ENCODE results near the gene TMEM171.

Gene TMEM171

GRCh38 chr5:73106335-73106734, 14.0 kb upstream of the TMEM171 start:
- Mint-ChIP-seq H3K36me3 (ENCODE audit: low read depth) (peaks cover 7% of the 10 kb centered on the region), H3K27ac (no peak overlapping the region), H3K4me3 (no peak overlapping the region), H3K4me1 (no peaks in the 10 kb centered on the region), H3K9me3 (peaks cover 45% of the 10 kb centered on the region), H3K27me3 (ENCODE audit: low read depth, poor library complexity) (peaks cover 7% of the 10 kb centered on the region)
- DNase-seq: no peak
- no peak for TF ChIP-seq CTCF (IDR thresholded peaks at IDR 0.05)

- no peak for DNase-seq
- Mint-ChIP-seq H3K4me3 (no peak overlapping the region), H3K27ac (no peak overlapping the region), H3K36me3 (ENCODE audit: low read depth) (peaks cover 7% of the 10 kb centered on the region), H3K9me3 (peaks cover 41% of the 10 kb centered on the region), H3K27me3 (ENCODE audit: low read depth, poor library complexity) (peaks cover 26% of the 10 kb centered on the region), H3K4me1 (peaks cover 17% of the 10 kb centered on the region)
- no peak for TF ChIP-seq CTCF (IDR thresholded peaks at IDR 0.05)
These were observed 10.2 kb upstream of the TMEM171 start for GRCh38 chr5:73110190-73110589.

- peaks cover 41% of the 10 kb centered on the region for H3K9me3 Mint-ChIP-seq
- peaks cover 23% of the 10 kb centered on the region for H3K4me1 Mint-ChIP-seq
- no peak for TF ChIP-seq CTCF (IDR thresholded peaks at IDR 0.05)
- no peak for DNase-seq
- peaks cover 36% of the 10 kb centered on the region for H3K27me3 Mint-ChIP-seq (ENCODE audit: low read depth, poor library complexity)
- no peak overlapping the region for H3K4me3 Mint-ChIP-seq
- peaks cover 7% of the 10 kb centered on the region for H3K36me3 Mint-ChIP-seq (ENCODE audit: low read depth)
- H3K27ac Mint-ChIP-seq: no peak overlapping the region
These were observed 8.8 kb upstream of the TMEM171 start for GRCh38 chr5:73111536-73111935.

- Mint-ChIP-seq H3K27me3 (ENCODE audit: low read depth, poor library complexity) (peaks cover 42% of the 10 kb centered on the region), H3K4me1 (peaks cover 23% of the 10 kb centered on the region), H3K27ac (no peak overlapping the region), H3K4me3 (no peak overlapping the region), H3K36me3 (ENCODE audit: low read depth) (peaks cover 7% of the 10 kb centered on the region), H3K9me3 (peaks cover 34% of the 10 kb centered on the region)
- DNase-seq: no peak
- TF ChIP-seq CTCF (IDR thresholded peaks at IDR 0.05): no peak
These were observed 8.0 kb upstream of the TMEM171 start for GRCh38 chr5:73112359-73112758.

- H3K27ac Mint-ChIP-seq: no peak overlapping the region
- H3K4me1 Mint-ChIP-seq: peaks cover 35% of the 10 kb centered on the region
- H3K36me3 Mint-ChIP-seq (ENCODE audit: low read depth): no peaks in the 10 kb centered on the region
- H3K27me3 Mint-ChIP-seq (ENCODE audit: low read depth, poor library complexity): peaks cover 60% of the 10 kb centered on the region
- TF ChIP-seq CTCF (IDR thresholded peaks at IDR 0.05): no peak
- peaks cover 16% of the 10 kb centered on the region for H3K9me3 Mint-ChIP-seq
- no peak for DNase-seq
- H3K4me3 Mint-ChIP-seq: no peak overlapping the region
These were observed 6.2 kb upstream of the TMEM171 start for GRCh38 chr5:73114044-73114688.

GRCh38 chr5:73115399-73116051, 4.8 kb upstream of the TMEM171 start:
- peaks cover 64% of the 10 kb centered on the region for H3K27me3 Mint-ChIP-seq (ENCODE audit: low read depth, poor library complexity)
- H3K4me1 Mint-ChIP-seq: peaks cover 42% of the 10 kb centered on the region
- no peak for DNase-seq
- TF ChIP-seq CTCF (IDR thresholded peaks at IDR 0.05): no peak
- no peak overlapping the region for H3K4me3 Mint-ChIP-seq
- peaks cover 6% of the 10 kb centered on the region for H3K9me3 Mint-ChIP-seq
- no peaks in the 10 kb centered on the region for H3K36me3 Mint-ChIP-seq (ENCODE audit: low read depth)
- no peak overlapping the region for H3K27ac Mint-ChIP-seq

Measured in nephron progenitor cell (in vitro differentiated cells).